ENCODE data around the gene HERPUD2.

- TF ChIP-seq, protein P1, sequence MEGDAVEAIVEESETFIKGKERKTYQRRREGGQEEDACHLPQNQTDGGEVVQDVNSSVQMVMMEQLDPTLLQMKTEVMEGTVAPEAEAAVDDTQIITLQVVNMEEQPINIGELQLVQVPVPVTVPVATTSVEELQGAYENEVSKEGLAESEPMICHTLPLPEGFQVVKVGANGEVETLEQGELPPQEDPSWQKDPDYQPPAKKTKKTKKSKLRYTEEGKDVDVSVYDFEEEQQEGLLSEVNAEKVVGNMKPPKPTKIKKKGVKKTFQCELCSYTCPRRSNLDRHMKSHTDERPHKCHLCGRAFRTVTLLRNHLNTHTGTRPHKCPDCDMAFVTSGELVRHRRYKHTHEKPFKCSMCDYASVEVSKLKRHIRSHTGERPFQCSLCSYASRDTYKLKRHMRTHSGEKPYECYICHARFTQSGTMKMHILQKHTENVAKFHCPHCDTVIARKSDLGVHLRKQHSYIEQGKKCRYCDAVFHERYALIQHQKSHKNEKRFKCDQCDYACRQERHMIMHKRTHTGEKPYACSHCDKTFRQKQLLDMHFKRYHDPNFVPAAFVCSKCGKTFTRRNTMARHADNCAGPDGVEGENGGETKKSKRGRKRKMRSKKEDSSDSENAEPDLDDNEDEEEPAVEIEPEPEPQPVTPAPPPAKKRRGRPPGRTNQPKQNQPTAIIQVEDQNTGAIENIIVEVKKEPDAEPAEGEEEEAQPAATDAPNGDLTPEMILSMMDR (IDR thresholded peaks at IDR 0.05) = no peak
- no peak for TF ChIP-seq POLR2A (IDR thresholded peaks at IDR 0.05)
Observed at GRCh38 chr7:35716038-35716803, 21.3 kb upstream of the HERPUD2 start.

Measured in heart left ventricle (tissue), 13 donors.